ENCODE measurements around the gene PIGL.

DNA sequence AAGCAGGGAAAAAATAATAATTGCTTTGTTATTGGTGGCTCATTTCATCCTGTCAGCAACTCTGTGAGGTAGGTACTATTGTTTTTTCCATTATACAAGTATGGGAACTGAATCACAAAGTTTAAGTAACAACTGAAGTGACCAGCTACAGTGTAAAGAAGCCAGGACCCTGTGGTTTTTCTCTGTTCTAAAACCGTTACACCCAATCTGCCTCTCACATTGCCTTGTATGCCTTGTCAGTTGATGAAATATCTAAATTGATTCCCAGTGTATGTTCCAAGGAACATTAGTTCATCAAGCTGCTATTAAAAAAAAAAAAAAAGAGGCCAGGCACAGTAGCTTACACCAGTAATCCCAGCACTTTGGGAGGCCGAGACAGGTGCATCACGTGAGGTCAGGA lies 5.4 kb downstream of the PIGL start:
- TF ChIP-seq EZH2phosphoT487 (IDR thresholded peaks at IDR 0.05; ENCODE audit: unreplicated experiment) (no peak), EZH2 (IDR thresholded peaks at IDR 0.05; ENCODE audit: low read depth, unreplicated experiment) (no peak), POLR2AphosphoS5 (IDR thresholded peaks at IDR 0.05; ENCODE audit: low read depth) (no peak), NANOG (IDR thresholded peaks at IDR 0.05; ENCODE audit: borderline replicate concordance) (no peak)
- TF ChIP-seq, protein P1, sequence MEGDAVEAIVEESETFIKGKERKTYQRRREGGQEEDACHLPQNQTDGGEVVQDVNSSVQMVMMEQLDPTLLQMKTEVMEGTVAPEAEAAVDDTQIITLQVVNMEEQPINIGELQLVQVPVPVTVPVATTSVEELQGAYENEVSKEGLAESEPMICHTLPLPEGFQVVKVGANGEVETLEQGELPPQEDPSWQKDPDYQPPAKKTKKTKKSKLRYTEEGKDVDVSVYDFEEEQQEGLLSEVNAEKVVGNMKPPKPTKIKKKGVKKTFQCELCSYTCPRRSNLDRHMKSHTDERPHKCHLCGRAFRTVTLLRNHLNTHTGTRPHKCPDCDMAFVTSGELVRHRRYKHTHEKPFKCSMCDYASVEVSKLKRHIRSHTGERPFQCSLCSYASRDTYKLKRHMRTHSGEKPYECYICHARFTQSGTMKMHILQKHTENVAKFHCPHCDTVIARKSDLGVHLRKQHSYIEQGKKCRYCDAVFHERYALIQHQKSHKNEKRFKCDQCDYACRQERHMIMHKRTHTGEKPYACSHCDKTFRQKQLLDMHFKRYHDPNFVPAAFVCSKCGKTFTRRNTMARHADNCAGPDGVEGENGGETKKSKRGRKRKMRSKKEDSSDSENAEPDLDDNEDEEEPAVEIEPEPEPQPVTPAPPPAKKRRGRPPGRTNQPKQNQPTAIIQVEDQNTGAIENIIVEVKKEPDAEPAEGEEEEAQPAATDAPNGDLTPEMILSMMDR (conservative IDR thresholded peaks at IDR 0.05; ENCODE audit: low read depth in 2 of 2): no peak
